Suprapubic skin (tissue), 4 donors: ENCODE measurements around the gene CKMT1B.
"Not testable (repeated sequence)": the region's sequence is repeated elsewhere in the genome, so short reads cannot be mapped to it uniquely, and the experiment has no call there.

ENCODE experiments used
- EP300 ChIP-seq: sonication (generic); formaldehyde crosslinking; IDR thresholded peaks from one replicate; pipeline ENCODE4 v1.6.1; 2017; ENCODE audit warnings: antibody characterized with exemption
- POLR2A ChIP-seq, 2 donors: fragments of 450-650 bp; IDR thresholded peaks; one replicate each; pipeline ENCODE4 v1.6.1; 2017; ENCODE audit warnings: antibody characterized with exemption in 2 of 2, mild to moderate bottlenecking in 2 of 2, moderate library complexity in 2 of 2
- POLR2AphosphoS5 ChIP-seq, 3 donors: sonication (generic); formaldehyde crosslinking; IDR thresholded peaks; one replicate each; pipeline ENCODE4 v1.6.1; 2017; ENCODE audit warnings: antibody characterized with exemption in 3 of 3
- TF ChIP-seq, protein P1 (sequence below), 2 donors: fragments of 200-600 bp in 1 of 2; fragments of 450-650 bp in 1 of 2; sonication (generic) in 1 of 2; IDR thresholded peaks; one replicate each; pipeline ENCODE4 v1.5.1; 2016 to 2019; ENCODE audit warnings: antibody characterized with exemption in 2 of 2, mild to moderate bottlenecking in 1 of 2, moderate library complexity in 1 of 2

DNA sequence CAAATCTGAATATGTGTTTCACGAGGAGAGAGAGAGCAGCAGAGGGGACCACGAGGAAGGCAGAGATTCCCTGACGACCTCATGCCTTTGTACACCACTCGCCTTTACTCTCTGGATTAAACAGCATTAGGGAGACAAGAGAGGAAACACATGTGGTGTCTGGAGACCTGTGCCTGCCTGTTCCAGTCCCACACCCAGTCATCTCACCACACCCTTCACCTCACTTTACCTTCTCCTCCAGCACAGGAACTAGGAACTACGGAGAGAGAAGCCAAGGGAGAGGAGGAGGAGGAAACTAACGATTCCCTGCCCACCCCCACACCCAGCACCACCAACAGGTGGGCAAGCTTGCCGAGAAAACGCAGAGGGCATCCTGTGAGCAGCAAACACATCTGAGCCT lies 986 bp upstream of the CKMT1B start:
- TF ChIP-seq POLR2A (IDR thresholded peaks at IDR 0.05); EP300; POLR2AphosphoS5 (IDR thresholded peaks at IDR 0.05): not testable (repeated sequence)
- TF ChIP-seq, protein P1, sequence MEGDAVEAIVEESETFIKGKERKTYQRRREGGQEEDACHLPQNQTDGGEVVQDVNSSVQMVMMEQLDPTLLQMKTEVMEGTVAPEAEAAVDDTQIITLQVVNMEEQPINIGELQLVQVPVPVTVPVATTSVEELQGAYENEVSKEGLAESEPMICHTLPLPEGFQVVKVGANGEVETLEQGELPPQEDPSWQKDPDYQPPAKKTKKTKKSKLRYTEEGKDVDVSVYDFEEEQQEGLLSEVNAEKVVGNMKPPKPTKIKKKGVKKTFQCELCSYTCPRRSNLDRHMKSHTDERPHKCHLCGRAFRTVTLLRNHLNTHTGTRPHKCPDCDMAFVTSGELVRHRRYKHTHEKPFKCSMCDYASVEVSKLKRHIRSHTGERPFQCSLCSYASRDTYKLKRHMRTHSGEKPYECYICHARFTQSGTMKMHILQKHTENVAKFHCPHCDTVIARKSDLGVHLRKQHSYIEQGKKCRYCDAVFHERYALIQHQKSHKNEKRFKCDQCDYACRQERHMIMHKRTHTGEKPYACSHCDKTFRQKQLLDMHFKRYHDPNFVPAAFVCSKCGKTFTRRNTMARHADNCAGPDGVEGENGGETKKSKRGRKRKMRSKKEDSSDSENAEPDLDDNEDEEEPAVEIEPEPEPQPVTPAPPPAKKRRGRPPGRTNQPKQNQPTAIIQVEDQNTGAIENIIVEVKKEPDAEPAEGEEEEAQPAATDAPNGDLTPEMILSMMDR (IDR thresholded peaks at IDR 0.05) = not testable (repeated sequence)
